GM12878 (cell line): ENCODE results near the gene ZNF420. TPM values are rescaled to one million over a fixed set of nuclear protein-coding genes. Genes with fewer than 3 reads are reported as not detected.
A peak's percentile ranks its signal among the peaks of the same experiment; 100 is the strongest.

Experiments used
- ATAC-seq: fragments of 200-7000 bp; cut with Tn5 transposase; 3 replicates; pipeline ENCODE4 v1.9.1; 2020; ENCODE audit warnings: mild to moderate bottlenecking, moderate library complexity
- BruUV-seq: library from RNA; stranded (reverse); fragments of 400-500 nt; replicated peaks from 2 replicates; lab custom pipeline; 2021; lab: Mats Ljungman, UMichigan
- CTCF ChIA-PET: fragments of 300-600 bp; sonication (Branson Sonifier 250); formaldehyde crosslinking; extraction: SDS; loops from one replicate; lab custom pipeline; 2021; ENCODE audit warnings: inconsistent platforms; lab: Yijun Ruan, JAX
- POLR2A ChIA-PET: fragments of 350-600 bp; formaldehyde crosslinking; extraction: SDS; loops from one replicate; lab custom pipeline; 2021; ENCODE audit warnings: inconsistent platforms; lab: Charles Lee
- RAD21 ChIA-PET: fragments of 300-600 bp; sonication (Branson Sonifier 250); formaldehyde crosslinking; loops from one replicate; lab custom pipeline; 2023; ENCODE audit warnings: antibody characterized with exemption; ENCODE audit not compliant: unreplicated experiment; lab: Charles Lee
- SMC1A ChIA-PET: fragments of 300-600 bp; sonication (Branson Sonifier 250); formaldehyde crosslinking; loops from one replicate; lab custom pipeline; 2023; ENCODE audit not compliant: unreplicated experiment, uncharacterized antibody; lab: Charles Lee
- DNase-seq: peaks from one replicate; pipeline ENCODE4 v3.0.0-alpha.2; 2011; ENCODE audit warnings: low read depth, low spot score
- FAIRE-seq: peaks from 3 replicates; lab custom pipeline; 2011; peaks lifted over from hg19 to GRCh38; lab: Jason Lieb, UNC
- H2AFZ ChIP-seq: 2 replicates; pipeline ENCODE4 v1.6.0; 2011; ENCODE audit warnings: low read depth, low read length, control low read depth; ENCODE audit not compliant: control insufficient read depth
- H3K27ac ChIP-seq: 2 replicates; pipeline ENCODE4 v1.5.1; 2011; ENCODE audit warnings: control low read depth; ENCODE audit not compliant: control insufficient read depth, insufficient read depth
- H3K27me3 ChIP-seq, 2 experiments: replicated peaks in 1 of 2; 2 replicates each; pipeline versions ENCODE4 v1.6.0 to v1.6.1; 2011; ENCODE audit warnings: low read length in 1 of 2; ENCODE audit not compliant: control insufficient read depth in 2 of 2, insufficient read depth in 2 of 2
- H3K36me3 ChIP-seq, 2 experiments: 2 replicates each; pipeline ENCODE4 v1.5.1; 2011; ENCODE audit warnings: low read length in 1 of 2; ENCODE audit not compliant: control insufficient read depth in 2 of 2, insufficient read depth in 2 of 2
- H3K4me1 ChIP-seq: 2 replicates; pipeline ENCODE4 v1.6.1; 2011; ENCODE audit warnings: mild to moderate bottlenecking, low read length, moderate library complexity, mixed read lengths; ENCODE audit not compliant: control insufficient read depth, insufficient read depth
- H3K4me2 ChIP-seq: 2 replicates; pipeline ENCODE4 v1.6.0; 2011; ENCODE audit warnings: control low read depth; ENCODE audit not compliant: control insufficient read depth, insufficient read depth
- H3K4me3 ChIP-seq: fragments of 200-600 bp; sonication (generic); 2 replicates; pipeline ENCODE4 v1.5.1; 2016
- H3K79me2 ChIP-seq: 2 replicates; pipeline ENCODE4 v1.6.0; 2011; ENCODE audit warnings: low read length; ENCODE audit not compliant: control insufficient read depth, insufficient read depth
- H3K9ac ChIP-seq: 2 replicates; pipeline ENCODE4 v1.8.0; 2011; ENCODE audit warnings: low read length, control low read depth, mixed read lengths; ENCODE audit not compliant: control insufficient read depth, insufficient read depth
- H3K9me3 ChIP-seq: replicated peaks from 3 replicates; pipeline ENCODE4 v1.5.1; 2011; ENCODE audit warnings: mild to moderate bottlenecking, low read length; ENCODE audit not compliant: control insufficient read depth, insufficient read depth
- H4K20me1 ChIP-seq: 2 replicates; pipeline ENCODE4 v1.6.0; 2011; ENCODE audit not compliant: control insufficient read depth, insufficient read depth
- BMI1 ChIP-seq: fragments of 450-650 bp; IDR thresholded peaks from 2 replicates; pipeline ENCODE4 v1.6.1; 2016; ENCODE audit warnings: mild to moderate bottlenecking, moderate library complexity, borderline replicate concordance
- CBX5 ChIP-seq: sonication (generic); IDR thresholded peaks from 2 replicates; pipeline ENCODE4 v1.6.1; 2016; ENCODE audit warnings: low read depth, moderate library complexity, mild to moderate bottlenecking, inconsistent platforms
- CEBPB ChIP-seq, 2 experiments: fragments of 150-350 bp in 1 of 2; IDR thresholded peaks; 2 replicates each; pipeline ENCODE4 v1.6.1; 2012 to 2014; ENCODE audit warnings: low read depth in 2 of 2, low read length in 2 of 2, borderline replicate concordance in 1 of 2, inconsistent platforms in 1 of 2
- EED ChIP-seq: sonication (generic); IDR thresholded peaks from 2 replicates; pipeline ENCODE4 v1.6.1; 2016; ENCODE audit warnings: antibody characterized with exemption, low read depth
- ESRRA ChIP-seq: IDR thresholded peaks from 2 replicates; pipeline ENCODE4 v1.6.1; 2012; ENCODE audit warnings: mild to moderate bottlenecking, low read length, improper control_type of control experiment
- IKZF1 ChIP-seq: fragments of 450-650 bp; conservative IDR thresholded peaks from 2 replicates; pipeline ENCODE4 v1.6.1; 2017; ENCODE audit warnings: antibody characterized with exemption, mild to moderate bottlenecking
- MXI1 ChIP-seq: fragments of 150-350 bp; IDR thresholded peaks from 2 replicates; pipeline ENCODE4 v1.6.1; 2011; ENCODE audit warnings: low read depth, mild to moderate bottlenecking, inconsistent platforms, low read length, improper control_type of control experiment
- NBN ChIP-seq: fragments of 450-650 bp; IDR thresholded peaks from 2 replicates; pipeline ENCODE4 v1.6.1; 2016
- POLR2AphosphoS5 ChIP-seq: IDR thresholded peaks from 2 replicates; pipeline ENCODE4 v1.6.1; 2011; ENCODE audit warnings: mild to moderate bottlenecking, low read length, inconsistent platforms
- POU2F2 ChIP-seq: IDR thresholded peaks from 3 replicates; pipeline ENCODE4 v1.6.1; 2011; ENCODE audit warnings: low read depth, mild to moderate bottlenecking, low read length, borderline replicate concordance
- RAD21 ChIP-seq: IDR thresholded peaks from 2 replicates; pipeline ENCODE4 v1.6.1; 2011; ENCODE audit warnings: mild to moderate bottlenecking, low read depth, low read length, moderate library complexity; ENCODE audit not compliant: insufficient read depth
- SIN3A ChIP-seq: IDR thresholded peaks from 2 replicates; pipeline ENCODE4 v1.6.1; 2012; ENCODE audit warnings: low read depth, low read length, improper control_type of control experiment
- SMAD1 ChIP-seq: fragments of 450-650 bp; IDR thresholded peaks from 2 replicates; pipeline ENCODE4 v1.6.1; 2018; ENCODE audit warnings: mild to moderate bottlenecking, low read depth; ENCODE audit not compliant: partially characterized antibody
- TARDBP ChIP-seq: IDR thresholded peaks from 2 replicates; pipeline ENCODE4 v1.6.1; 2016; ENCODE audit warnings: borderline replicate concordance
- WRNIP1 ChIP-seq: IDR thresholded peaks from 2 replicates; pipeline ENCODE4 v1.6.1; 2011; ENCODE audit warnings: low read depth, low read length, improper control_type of control experiment, borderline replicate concordance
- ZNF207 ChIP-seq: fragments of 450-650 bp; IDR thresholded peaks from 2 replicates; pipeline ENCODE4 v1.6.1; 2014; ENCODE audit warnings: antibody characterized with exemption, mild to moderate bottlenecking, borderline replicate concordance
- ZNF24 ChIP-seq: fragments of 450-650 bp; IDR thresholded peaks from 2 replicates; pipeline ENCODE4 v1.6.1; 2017; ENCODE audit warnings: antibody characterized with exemption, mild to moderate bottlenecking
- WGBS: methylation state at CpG from one replicate; pipeline ENCODE4 v1.1.6; 2016; ENCODE audit warnings: low lambda C conversion rate; ENCODE audit not compliant: insufficient replicate concordance, insufficient coverage; ENCODE audit errors: missing lambda C conversion rate; 5-methylcytosine and 5-hydroxymethylcytosine counted together
- in situ Hi-C: fragments of 300-500 bp; cut with MboI; formaldehyde crosslinking; loops from 9 replicates; pipeline ENCODE4 v1.14.3; 2018; ENCODE audit warnings: mixed read lengths
- intact Hi-C: fragments of 100-400 bp; cut with micrococcal nuclease; formaldehyde crosslinking; loops from one replicate; pipeline ENCODE4 v1.14.2; 2022; ENCODE audit not compliant: unreplicated experiment
- polyA plus RNA-seq, 11 experiments: library from polyadenylated mRNA; depleted of rRNA in 4 of 11; unstranded in 6 of 11; stranded (reverse) in 5 of 11; fragments of >200 nt; fragmentation: Nextera tagmentation in 4 of 11; fragmentation: Illumina TruSeq in 1 of 11; extraction: Ambion mirVana in 4 of 11; extraction: Trizol in 1 of 11; gene quantifications; 1 replicate in 1 of 11; 2 replicates in 10 of 11; pipeline versions ENCODE4 v1.2.1 to v1.2.3, GENCODE V29; 2011 to 2016; ENCODE audit warnings: inconsistent platforms in 2 of 11, missing spikeins in 2 of 11, low read depth in 1 of 11
- total RNA-seq, 4 experiments: library from RNA; depleted of rRNA in 3 of 4; stranded (reverse); fragments of >200 nt in 3 of 4; fragmentation: Illumina TruSeq in 1 of 4; extraction: Trizol in 1 of 4; gene quantifications; 2 replicates each; pipeline versions ENCODE4 v1.2.1 to v1.2.3, GENCODE V29; 2013 to 2021
- TF ChIP-seq, protein P1 (sequence below): fragments of 450-650 bp; IDR thresholded peaks from 2 replicates; pipeline ENCODE4 v1.6.1; 2018; ENCODE audit warnings: borderline replicate concordance, mild to moderate bottlenecking; ENCODE audit not compliant: partially characterized antibody
- TF ChIP-seq, protein P2 (sequence below): IDR thresholded peaks from 2 replicates; pipeline ENCODE4 v1.6.1; 2011; ENCODE audit warnings: low read depth, mild to moderate bottlenecking, low read length, moderate library complexity, borderline replicate concordance; ENCODE audit errors: extremely low read depth

ZNF420 gene
- total and polyA plus RNA-seq, 10 of the 15 experiments (the other 5 are each of a cell fraction or from before 2014, with no cell fraction given): 4.5 to 11.4 (median 7.1) TPM

DNA sequence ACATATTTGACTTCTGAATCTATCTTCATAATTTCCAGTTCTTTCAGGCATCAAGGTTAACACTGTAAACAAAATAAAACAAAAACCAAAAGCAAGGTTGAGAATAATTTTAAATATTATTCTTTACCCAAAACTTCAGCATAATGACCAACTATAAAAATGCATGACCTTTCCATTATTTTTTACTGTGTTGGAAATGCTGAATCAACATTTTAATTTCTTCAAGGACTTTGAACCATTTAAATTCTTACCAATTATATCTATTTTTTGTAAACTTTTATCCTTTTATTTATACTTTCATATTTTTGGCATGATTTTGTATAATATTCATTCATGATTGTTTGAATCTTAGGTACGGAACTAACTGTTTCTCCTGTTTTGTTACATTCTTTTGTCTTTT is 87.4 kb downstream of the ZNF420 start (continued):
- TF ChIP-seq, protein P1, sequence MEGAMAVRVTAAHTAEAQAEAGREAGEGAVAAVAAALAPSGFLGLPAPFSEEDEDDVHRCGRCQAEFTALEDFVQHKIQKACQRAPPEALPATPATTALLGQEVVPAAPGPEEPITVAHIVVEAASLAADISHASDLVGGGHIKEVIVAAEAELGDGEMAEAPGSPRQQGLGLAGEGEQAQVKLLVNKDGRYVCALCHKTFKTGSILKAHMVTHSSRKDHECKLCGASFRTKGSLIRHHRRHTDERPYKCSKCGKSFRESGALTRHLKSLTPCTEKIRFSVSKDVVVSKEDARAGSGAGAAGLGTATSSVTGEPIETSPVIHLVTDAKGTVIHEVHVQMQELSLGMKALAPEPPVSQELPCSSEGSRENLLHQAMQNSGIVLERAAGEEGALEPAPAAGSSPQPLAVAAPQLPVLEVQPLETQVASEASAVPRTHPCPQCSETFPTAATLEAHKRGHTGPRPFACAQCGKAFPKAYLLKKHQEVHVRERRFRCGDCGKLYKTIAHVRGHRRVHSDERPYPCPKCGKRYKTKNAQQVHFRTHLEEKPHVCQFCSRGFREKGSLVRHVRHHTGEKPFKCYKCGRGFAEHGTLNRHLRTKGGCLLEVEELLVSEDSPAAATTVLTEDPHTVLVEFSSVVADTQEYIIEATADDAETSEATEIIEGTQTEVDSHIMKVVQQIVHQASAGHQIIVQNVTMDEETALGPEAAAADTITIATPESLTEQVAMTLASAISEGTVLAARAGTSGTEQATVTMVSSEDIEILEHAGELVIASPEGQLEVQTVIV: no peak

DNA sequence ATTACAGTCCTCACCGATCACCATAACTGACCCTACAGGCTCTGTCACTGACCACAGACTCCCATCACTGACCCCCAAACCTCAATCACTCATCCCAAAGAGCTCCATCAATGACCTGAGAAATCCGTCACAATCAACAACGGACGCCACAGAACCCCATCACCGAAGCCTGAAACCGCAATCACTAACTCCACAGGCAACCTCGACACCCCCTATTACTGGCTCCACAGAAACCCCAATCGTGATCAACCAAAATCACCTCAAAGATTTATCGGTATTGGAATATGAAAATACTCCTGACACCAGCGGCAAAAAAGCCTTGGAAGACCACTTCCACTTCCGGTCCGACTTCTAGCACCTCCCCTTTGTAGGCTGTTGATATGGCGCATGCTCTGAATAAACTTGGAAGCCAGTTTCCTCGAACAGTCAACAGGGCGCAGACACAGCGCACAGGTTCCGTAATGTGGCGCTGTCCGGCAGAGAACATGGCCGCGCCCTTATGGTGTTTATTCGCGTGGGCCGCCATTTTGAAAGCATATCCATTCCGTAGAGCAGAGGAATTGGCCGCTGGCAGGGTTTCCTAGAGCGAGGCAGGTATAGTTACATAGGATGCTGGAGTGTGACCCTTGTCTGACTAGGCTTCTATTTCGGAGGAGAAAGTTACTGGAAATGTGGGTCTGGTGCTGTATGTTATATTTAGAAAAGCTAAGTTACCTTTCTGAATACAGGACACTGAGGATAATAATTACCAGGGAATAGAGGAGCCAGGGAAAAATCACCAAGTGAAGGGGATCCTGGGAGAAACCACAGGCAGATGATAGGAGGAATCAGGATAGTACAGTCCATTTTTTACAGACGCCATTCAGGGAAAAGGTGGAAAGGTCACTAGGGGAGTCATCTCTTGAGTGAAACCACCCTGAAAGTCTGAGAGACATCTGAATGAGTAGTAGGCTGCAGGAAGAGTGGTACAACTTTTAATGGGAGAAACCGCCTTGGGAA is 94.4 kb downstream of the ZNF420 start, which contains the start of gene ZNF585A:
Gene ZNF585A (minus strand): TSS at position 328 of the 999 bp plus-strand sequence. CDS start 2,785 bp downstream, outside the sequence.
- in situ Hi-C loops (no loop called here), intact Hi-C loops (loop anchor here (5.0 kb wide), 2 partner anchors 45 to 95 kb away; partner anchors contain the start of genes ZNF383 and ZNF420)
- H3K4me3 ChIP-seq: peak within 1 kb of the TSS; percentile 89
- BruUV-seq: no TSS peak
- H3K9ac ChIP-seq: peak within 1 kb of the TSS; percentile 88
- peak; percentile 92 for DNase-seq
- 8% methylated on average over 30 of the region's 30 CpGs for WGBS
- peak within 1 kb of the TSS; percentile 76 for H3K4me2 ChIP-seq
- no peaks in the 10 kb centered on the region for H4K20me1 ChIP-seq
- H3K27ac ChIP-seq: peak within 1 kb of the TSS; percentile 82
- H3K27me3 ChIP-seq: no peaks in the 10 kb centered on the region
- FAIRE-seq: peak; percentile 100
- ChIA-PET POLR2A (interaction anchor here (0.6 to 0.7 kb wide), 2 partner anchors 38 to 408 kb away, joined by 3 read pairs; partner anchors contain the start of gene ZNF585B), RAD21 (no interaction called here), CTCF (no interaction called here), SMC1A (interaction anchor here (1.2 kb wide), 1 partner anchor 98 kb away, joined by 3 read pairs; no protein-coding TSS in a partner anchor)
- peaks cover 15% of the 10 kb centered on the region for H3K9me3 ChIP-seq
- H3K4me1 ChIP-seq: no peaks in the 10 kb centered on the region
- peak; percentile 100 for ATAC-seq
- H2AFZ ChIP-seq: peak within 1 kb of the TSS; percentile 98
- H3K36me3 ChIP-seq: peaks cover 0 to 7% of the 10 kb centered on the region in 2 experiments; a peak in 2 of 4 replicates
- peaks cover 2% of the 10 kb centered on the region; the same call in 1 of the 2 replicates for H3K79me2 ChIP-seq
- TF ChIP-seq WRNIP1 (0 out of 2 replicates have a peak, but pooled peaks have one; percentile 37), POLR2AphosphoS5 (peak; percentile 76), IKZF1 (peak; percentile 87), MXI1 (peak; percentile 77), ZNF24 (no peak), TARDBP (peak; percentile 77), CBX5 (peak; percentile 71), CEBPB (IDR thresholded peaks at IDR 0.05; ENCODE audit: borderline replicate concordance in 1 of 2, low read depth in 2 of 2, low read length in 2 of 2) (no peak), ZNF207 (peak; percentile 69; the same call in 1 of the 2 replicates), ESRRA (no peak), RAD21 (no peak), SMAD1 (peak; percentile 77), POU2F2 (peak; percentile 68; the same call in 1 of the 3 replicates), BMI1 (no peak), EED (peak; percentile 56; the same call in 1 of the 2 replicates), NBN (peak; percentile 66), SIN3A (0 out of 2 replicates have a peak, but pooled peaks have one; percentile 35)
- TF ChIP-seq, protein P2, sequence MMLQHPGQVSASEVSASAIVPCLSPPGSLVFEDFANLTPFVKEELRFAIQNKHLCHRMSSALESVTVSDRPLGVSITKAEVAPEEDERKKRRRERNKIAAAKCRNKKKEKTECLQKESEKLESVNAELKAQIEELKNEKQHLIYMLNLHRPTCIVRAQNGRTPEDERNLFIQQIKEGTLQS: no peak
